ENCODE data around the gene CDK1.

CDK1 gene

DNA sequence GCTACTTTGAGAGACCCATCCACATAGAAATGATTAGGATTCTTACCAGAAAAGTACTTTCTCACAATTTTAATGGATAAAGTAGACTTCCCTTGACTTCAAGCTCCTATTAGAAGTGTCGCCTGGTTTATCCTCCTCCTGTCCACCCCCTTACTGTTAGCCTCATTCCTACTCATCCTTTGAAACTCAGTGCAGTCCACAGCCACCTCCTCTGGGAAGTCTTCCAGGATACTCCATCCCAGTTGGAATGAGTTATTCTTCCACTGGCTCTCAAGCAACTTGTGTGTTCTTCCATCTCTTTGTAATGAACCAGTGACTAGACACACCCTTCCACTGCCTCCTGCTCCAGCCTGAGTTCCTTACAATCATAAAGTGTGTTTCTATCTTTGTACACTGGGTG, 25.1 kb upstream of the CDK1 start:
- Histone ChIP-seq H4K20me1 (ENCODE audit: low read depth, low read length) (no peaks in the 10 kb centered on the region), H3K4me3 (ENCODE audit: insufficient read depth, low read length, poor library complexity, severe bottlenecking) (no peak overlapping the region), H3K27me3 (ENCODE audit: low read length) (no peaks in the 10 kb centered on the region), H3F3A (ENCODE audit: insufficient read depth) (no peaks in the 10 kb centered on the region), H3K36me3 (ENCODE audit: low read length) (no peaks in the 10 kb centered on the region), H3K27ac (ENCODE audit: low read depth, low read length) (no peak overlapping the region), H3K9me3 (ENCODE audit: insufficient read depth, low read length) (no peaks in the 10 kb centered on the region), H3K4me2 (ENCODE audit: low read depth, low read length, poor library complexity, severe bottlenecking) (no peak overlapping the region), H3K79me2 (ENCODE audit: insufficient read depth, low read length) (no peaks in the 10 kb centered on the region), H2AFZ (ENCODE audit: low read depth, low read length, severe bottlenecking) (no peak overlapping the region), H3K9ac (ENCODE audit: low read length) (no peak overlapping the region), H3K9me2 (replicated peaks; ENCODE audit: insufficient read depth, low read length) (no peaks in the 10 kb centered on the region)
- no peak for TF ChIP-seq EZH2phosphoT487 (conservative IDR thresholded peaks at IDR 0.05; ENCODE audit: low read length)
- TF ChIP-seq, protein P1, sequence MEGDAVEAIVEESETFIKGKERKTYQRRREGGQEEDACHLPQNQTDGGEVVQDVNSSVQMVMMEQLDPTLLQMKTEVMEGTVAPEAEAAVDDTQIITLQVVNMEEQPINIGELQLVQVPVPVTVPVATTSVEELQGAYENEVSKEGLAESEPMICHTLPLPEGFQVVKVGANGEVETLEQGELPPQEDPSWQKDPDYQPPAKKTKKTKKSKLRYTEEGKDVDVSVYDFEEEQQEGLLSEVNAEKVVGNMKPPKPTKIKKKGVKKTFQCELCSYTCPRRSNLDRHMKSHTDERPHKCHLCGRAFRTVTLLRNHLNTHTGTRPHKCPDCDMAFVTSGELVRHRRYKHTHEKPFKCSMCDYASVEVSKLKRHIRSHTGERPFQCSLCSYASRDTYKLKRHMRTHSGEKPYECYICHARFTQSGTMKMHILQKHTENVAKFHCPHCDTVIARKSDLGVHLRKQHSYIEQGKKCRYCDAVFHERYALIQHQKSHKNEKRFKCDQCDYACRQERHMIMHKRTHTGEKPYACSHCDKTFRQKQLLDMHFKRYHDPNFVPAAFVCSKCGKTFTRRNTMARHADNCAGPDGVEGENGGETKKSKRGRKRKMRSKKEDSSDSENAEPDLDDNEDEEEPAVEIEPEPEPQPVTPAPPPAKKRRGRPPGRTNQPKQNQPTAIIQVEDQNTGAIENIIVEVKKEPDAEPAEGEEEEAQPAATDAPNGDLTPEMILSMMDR (IDR thresholded peaks at IDR 0.05; ENCODE audit: insufficient read depth, low read length, poor library complexity, severe bottlenecking) = no peak

DNA sequence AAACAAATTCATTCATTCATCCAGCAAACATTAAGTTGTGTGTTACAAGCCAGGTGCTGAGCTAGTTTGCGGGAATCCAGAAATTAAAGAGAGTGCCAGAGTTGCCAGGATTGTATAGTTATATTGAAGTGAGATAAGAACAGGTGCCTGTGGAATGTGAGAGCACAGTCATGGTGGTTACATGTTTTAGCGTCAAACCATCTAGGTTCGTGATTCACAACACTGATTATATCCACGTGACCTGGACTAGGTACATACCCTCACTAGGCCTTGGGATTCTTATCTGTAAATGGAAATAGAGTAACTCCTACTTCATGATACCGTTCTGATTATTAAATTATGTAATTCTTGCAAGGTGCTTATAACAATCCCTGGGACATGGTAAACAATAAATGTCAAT, 24.5 kb upstream of the CDK1 start:
- Histone ChIP-seq H3K9me2 (replicated peaks; ENCODE audit: insufficient read depth, low read length) (no peaks in the 10 kb centered on the region), H3K27ac (ENCODE audit: low read depth, low read length) (no peak overlapping the region), H3K9me3 (ENCODE audit: insufficient read depth, low read length) (no peaks in the 10 kb centered on the region), H3K27me3 (ENCODE audit: low read length) (no peaks in the 10 kb centered on the region), H3K4me2 (ENCODE audit: low read depth, low read length, poor library complexity, severe bottlenecking) (no peak overlapping the region), H3K79me2 (ENCODE audit: insufficient read depth, low read length) (no peaks in the 10 kb centered on the region), H3F3A (ENCODE audit: insufficient read depth) (no peaks in the 10 kb centered on the region), H3K9ac (ENCODE audit: low read length) (no peak overlapping the region), H4K20me1 (ENCODE audit: low read depth, low read length) (no peaks in the 10 kb centered on the region), H3K4me3 (ENCODE audit: insufficient read depth, low read length, poor library complexity, severe bottlenecking) (no peak overlapping the region), H3K36me3 (ENCODE audit: low read length) (no peaks in the 10 kb centered on the region), H2AFZ (ENCODE audit: low read depth, low read length, severe bottlenecking) (no peak overlapping the region)
- TF ChIP-seq EZH2phosphoT487 (conservative IDR thresholded peaks at IDR 0.05; ENCODE audit: low read length) = no peak
- TF ChIP-seq, protein P1 (IDR thresholded peaks at IDR 0.05; ENCODE audit: insufficient read depth, low read length, poor library complexity, severe bottlenecking) = no peak

DNA sequence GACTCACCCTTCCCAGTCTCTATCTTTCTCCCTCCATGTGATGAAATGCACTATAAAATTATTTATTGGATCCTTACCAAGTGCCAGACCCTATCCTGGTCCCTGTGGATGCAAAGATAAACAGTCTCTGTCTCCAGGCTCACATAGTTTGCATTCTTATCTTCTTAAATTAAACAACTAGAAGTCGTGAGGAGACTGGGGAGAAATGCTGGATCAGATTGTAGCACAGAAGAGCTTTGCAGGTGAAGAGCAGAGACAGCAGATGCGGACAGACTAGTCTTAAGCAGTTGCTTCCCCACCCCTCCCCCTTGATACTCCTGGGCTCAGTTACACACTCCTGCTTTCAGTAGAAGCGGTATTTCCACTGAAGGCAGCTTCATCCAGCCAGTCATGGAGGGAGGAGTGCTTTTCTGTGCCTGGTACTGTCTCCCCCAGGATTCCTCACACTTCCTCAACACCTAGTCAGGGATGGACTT, 20.8 kb upstream of the CDK1 start:
- H3K27me3 ChIP-seq (ENCODE audit: low read length) = no peaks in the 10 kb centered on the region
- H4K20me1 ChIP-seq (ENCODE audit: low read depth, low read length) = no peaks in the 10 kb centered on the region
- no peak overlapping the region for H3K4me3 ChIP-seq (ENCODE audit: insufficient read depth, low read length, poor library complexity, severe bottlenecking)
- H3K27ac ChIP-seq (ENCODE audit: low read depth, low read length) = no peak overlapping the region
- no peaks in the 10 kb centered on the region for H3K36me3 ChIP-seq (ENCODE audit: low read length)
- H3F3A ChIP-seq (ENCODE audit: insufficient read depth) = no peaks in the 10 kb centered on the region
- H3K9ac ChIP-seq (ENCODE audit: low read length) = no peak overlapping the region
- no peak overlapping the region for H2AFZ ChIP-seq (ENCODE audit: low read depth, low read length, severe bottlenecking)
- H3K9me3 ChIP-seq (ENCODE audit: insufficient read depth, low read length) = no peaks in the 10 kb centered on the region
- no peaks in the 10 kb centered on the region for H3K79me2 ChIP-seq (ENCODE audit: insufficient read depth, low read length)
- TF ChIP-seq EZH2phosphoT487 (conservative IDR thresholded peaks at IDR 0.05; ENCODE audit: low read length) = no peak
- TF ChIP-seq, protein P1 (IDR thresholded peaks at IDR 0.05; ENCODE audit: insufficient read depth, low read length, poor library complexity, severe bottlenecking) = no peak
- no peak overlapping the region for H3K4me2 ChIP-seq (ENCODE audit: low read depth, low read length, poor library complexity, severe bottlenecking)
- H3K9me2 ChIP-seq (replicated peaks; ENCODE audit: insufficient read depth, low read length) = no peaks in the 10 kb centered on the region

All from SU-DHL-6 (cell line).